Measurements from ENCODE around the gene BRI3BP.

The BRI3BP gene

GRCh38 chr12:124993626-124994436, at the start of gene BRI3BP:
Gene BRI3BP (plus strand): TSS chr12:124993645. CDS start chr12:124993791, 146 bp downstream.
- DNase-seq: no peak

DNA sequence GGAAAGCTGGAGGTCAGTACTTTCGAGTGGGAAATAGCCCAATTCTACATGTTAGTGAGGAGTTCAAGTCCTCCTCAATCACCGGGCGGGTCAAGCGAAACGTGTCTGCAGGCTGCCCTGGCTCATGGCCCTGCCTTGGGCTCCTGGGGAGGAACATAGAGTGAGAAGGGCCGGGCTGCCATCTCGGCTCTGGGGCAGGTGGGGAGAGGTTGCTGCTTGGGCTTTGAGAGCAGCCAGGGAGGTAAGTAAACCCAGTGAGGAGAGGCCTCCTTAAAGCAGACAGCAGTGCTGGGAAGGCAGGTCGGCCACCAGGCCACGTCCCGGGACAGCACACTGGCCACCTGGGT, 47.0 kb upstream of the BRI3BP start:
- DNase-seq: no peak

GRCh38 chr12:124947013-124947412, 46.4 kb upstream of the BRI3BP start:
- no peak for DNase-seq

DNA sequence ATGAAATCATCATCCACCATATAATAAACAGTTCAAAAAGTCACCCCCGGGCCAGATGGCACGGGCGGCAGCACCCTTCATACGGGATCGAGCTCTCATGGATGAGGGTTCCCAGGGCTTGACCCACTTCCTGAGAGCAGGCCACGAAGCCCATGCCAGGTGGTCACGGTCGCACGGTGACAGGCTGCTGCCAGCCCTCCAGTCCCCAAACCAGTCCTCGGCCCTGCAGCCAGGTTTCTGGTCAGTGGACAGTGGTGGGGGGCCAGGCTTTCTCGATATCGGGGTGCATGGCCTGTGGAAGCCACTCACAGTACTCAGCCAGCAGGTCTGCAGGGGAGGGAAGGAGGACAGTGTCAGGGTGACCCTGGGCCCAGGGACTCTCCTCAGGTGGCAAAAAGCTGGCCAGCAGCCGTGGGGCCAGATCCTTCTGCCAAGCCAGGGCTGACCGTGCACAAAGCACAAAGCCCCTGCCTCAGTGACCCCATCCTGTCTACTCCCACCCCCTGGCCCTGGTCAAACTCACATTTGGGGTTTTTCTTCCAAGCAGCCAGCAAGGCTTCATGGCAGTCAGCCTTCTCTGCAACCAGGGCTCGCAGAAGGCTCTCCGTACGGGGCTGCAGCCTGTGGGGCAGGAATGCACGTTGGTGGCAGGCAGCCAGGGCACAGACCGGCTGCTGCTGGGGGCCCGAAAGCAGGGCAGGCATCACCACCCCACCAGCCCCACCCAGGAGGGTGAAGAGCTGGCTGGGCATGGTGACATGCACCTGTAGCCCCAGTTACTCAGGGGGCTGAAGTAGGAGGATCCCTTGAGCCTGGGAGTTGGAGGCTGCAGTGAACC, 45.7 kb upstream of the BRI3BP start:
- no peak for DNase-seq

DNA sequence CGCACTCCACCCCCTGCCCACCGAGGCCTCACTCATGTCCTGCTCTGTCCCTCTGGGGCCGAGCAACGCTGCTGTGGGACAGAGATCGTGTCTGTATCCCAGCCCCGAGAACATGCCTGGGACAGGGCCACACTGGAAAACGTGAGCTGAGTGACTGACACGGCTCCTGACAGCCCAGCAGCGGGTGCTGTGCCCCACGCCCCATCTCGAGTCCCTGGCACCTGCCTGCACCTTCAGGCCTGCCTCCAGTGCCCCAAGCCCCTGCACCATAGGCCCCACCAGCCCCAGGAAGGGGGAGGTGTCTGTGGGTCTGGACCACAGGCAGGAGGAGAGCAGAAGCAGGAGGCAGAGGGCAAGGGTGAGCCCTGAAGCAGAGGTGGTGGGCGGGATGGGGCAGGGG, 44.4 kb upstream of the BRI3BP start:
- DNase-seq: no peak

GRCh38 chr12:124949779-124950728, 43.4 kb upstream of the BRI3BP start:
- DNase-seq: no peak

DNA sequence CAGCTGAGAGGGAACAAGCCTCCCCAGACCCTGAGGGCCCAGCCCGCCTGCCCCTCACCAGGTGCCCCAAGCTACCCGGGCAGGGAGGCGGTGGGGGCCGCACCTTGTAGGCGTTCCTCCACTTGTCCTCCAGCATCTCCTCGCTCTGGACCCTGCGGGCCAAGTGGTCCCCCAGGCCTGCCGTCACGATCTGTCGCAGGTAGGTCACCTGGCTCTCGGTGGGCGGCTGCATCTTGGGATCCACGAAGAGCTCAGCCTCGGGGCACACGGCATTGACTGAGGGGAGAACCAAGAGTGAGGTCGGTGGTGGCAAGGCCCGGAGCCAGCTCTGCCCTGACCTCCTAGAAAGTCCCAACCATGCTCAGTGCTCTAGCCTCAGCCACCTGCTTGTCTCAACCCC, 41.1 kb upstream of the BRI3BP start:
- DNase-seq: no peak

DNA sequence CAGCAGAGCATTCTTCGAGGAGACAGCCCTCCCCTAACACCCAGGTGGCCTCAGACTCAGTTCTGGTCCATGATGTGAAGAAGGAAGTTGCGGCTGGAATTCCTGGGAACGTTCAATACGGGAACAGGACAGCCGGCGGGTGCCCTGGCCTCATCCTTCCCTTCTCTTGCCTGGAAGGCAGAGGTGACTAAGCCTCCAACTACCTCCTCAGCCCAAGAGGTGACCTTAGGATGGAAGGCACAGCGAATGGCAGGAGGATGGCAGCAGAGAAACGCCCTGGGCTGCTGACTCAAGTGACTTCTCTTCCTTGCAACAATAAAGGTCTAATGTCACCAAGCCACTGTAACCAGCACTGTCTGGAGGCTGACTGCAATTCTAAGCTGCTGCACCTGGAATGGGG, 40.6 kb upstream of the BRI3BP start:
- no peak for DNase-seq

DNA sequence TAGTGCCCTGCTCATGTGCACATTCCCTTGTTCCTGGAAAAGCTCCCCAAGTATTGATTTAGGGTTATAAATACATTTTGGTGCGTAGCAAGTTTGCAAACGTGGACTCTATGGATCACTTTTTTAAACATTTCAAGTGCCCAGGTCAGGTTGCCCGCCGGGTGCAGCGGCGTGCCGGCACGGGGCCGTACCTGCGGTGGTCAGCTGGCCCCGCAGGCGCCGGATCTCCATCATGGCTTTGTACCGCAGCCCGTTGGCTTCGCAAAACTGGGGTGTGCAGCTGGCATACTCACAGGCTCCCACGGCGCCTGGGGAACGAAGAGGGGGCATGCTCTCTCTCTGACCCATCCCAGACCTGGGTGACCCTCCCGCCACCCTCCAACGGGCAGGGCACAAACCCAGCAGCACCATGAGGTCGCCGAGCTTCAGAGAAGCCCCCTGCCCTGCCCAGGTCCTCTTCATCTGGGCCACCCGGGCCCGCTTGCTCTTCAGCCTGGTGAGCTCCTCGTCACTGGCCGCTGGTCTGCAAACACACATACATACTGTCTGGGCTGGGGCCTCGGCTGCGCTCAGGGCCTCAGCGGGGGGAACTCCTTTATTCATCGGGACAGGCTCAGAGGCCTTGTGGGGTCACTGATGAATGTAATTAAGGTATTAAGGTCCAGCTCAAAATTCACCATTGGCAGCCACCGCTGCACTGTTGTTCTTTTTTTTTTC, 39.6 kb upstream of the BRI3BP start:
- no peak for DNase-seq

DNA sequence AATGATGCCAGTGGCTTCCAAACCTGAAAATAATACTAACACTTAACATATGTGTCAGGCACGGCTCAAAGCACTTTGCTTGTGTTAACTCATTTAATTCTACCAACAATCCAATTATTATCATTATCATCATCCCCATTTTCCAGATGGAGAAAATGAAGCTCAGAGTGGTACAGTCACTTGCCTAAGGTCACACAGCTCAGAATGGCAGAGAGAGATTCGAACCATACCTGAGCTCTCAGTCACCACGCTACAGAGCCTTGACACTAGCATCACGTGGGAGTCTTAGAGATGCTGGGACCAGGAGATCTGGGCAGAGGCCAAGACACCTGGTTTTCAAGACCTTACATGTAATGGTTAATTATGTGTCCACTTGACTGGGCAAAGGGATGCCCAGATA, 38.7 kb upstream of the BRI3BP start:
- no peak for DNase-seq

- DNase-seq: no peak
Measured at GRCh38 chr12:124956571-124956970, 36.9 kb upstream of the BRI3BP start.

DNA sequence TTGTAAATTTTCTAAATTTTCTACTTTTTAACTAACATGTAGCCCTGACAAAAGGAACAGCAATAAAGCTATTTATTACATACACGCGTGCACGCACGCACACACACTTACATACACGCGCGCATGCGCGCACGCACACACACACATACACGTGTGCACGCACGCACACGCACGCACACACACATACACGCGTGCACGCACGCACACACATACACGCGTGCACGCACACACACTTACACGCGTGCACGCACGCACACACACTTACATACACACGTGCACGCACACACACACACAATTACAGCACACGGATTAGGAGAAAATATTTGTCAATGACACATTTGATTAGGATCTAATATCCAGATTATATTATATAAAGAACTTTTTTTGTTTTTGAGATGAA, 32.4 kb upstream of the BRI3BP start:
- no peak for DNase-seq

- no peak for DNase-seq
Measured at GRCh38 chr12:124963211-124963610, 30.2 kb upstream of the BRI3BP start.

DNA sequence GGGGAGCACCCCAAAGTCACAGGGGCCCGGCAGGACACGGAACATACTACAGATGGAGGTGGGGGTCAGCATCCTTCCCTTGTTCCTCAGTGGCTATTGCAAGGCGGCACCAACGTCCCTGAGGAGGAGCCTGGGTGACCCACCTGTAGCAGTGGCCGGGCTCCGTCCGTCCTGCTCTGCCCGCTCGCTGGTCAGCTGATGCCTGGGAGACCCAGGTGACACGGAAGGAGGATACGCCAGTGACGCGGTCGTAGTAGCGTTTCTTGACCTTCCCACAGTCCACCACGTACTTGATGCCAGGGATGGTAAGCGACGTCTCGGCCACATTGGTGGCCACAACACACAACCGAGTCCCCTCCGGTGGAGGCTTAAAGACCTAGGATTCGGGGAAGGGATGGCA, 29.2 kb upstream of the BRI3BP start:
- DNase-seq: no peak

DNA sequence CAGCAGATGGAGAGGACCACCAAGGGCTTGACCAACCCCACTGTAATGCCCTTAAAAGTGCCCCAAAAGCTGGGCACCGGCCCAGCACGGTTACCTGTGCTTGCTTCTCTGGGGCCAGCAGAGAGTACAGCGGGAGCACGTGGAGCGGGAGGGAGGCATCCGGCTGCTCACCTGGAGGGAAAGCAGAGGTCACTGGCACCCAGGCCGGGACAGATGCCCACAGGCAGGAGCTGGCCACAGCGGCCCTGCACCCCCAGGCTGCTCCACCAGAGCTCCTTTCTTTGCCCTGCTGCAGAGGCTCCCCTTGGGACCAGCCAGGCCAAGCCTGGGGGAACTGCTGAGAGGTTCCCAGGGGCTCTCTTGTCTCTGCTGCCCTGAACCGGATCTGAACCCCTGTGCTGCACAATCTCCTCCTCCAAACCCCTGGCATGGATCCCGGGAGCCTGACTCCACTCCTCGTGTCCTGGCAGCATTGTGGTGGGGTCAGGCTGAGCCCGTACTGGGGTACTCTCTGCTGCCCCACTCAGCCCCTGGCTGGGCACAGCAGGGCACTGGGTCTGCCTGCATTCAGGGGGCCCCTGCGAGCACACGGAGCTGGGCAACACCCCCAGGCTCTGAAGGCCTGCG, 28.5 kb upstream of the BRI3BP start:
- no peak for DNase-seq

GRCh38 chr12:124967016-124967739, 26.3 kb upstream of the BRI3BP start:
- no peak for DNase-seq

DNA sequence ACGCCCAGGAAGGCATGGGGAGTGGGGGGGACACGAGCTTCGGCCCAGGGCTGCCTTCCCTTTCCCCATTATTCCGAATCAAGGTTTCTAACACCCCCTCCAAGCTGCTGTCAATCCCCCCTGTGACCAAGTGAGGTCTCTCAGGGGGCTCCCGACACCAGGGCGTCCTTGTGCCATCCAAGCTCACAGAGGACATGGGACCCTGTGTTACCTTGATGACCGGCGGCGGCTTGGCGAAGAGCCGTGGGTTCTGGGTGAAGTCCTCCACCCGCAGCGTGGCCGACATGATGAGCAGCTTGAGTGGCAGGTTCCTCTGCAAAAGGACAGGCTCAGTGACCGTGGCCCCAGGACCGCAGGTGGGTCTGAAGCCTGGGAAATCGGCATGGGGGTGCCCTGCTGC, 24.8 kb upstream of the BRI3BP start:
- DNase-seq: no peak

- DNase-seq: no peak
Measured at GRCh38 chr12:124970647-124971402, 22.6 kb upstream of the BRI3BP start.

DNA sequence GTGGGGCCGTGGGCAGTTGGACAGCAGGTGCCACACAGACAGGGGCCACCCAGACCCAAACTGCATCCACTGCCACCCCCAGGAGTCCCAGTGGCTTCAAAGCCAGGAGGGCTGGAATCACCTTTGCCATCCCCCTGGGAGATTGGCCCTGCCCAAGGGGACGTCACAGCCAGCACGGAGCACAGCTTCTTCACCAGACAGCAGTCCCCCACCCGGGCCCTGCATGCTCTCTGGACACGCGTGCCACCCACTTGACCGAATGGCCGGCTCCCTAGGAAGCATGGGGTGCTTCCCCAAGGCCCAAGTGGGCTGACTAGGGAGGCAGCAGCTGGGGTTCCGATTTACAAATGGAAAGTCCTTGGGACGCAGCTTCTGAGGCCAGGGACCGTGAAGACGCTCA, 21.8 kb upstream of the BRI3BP start:
- DNase-seq: no peak

DNA sequence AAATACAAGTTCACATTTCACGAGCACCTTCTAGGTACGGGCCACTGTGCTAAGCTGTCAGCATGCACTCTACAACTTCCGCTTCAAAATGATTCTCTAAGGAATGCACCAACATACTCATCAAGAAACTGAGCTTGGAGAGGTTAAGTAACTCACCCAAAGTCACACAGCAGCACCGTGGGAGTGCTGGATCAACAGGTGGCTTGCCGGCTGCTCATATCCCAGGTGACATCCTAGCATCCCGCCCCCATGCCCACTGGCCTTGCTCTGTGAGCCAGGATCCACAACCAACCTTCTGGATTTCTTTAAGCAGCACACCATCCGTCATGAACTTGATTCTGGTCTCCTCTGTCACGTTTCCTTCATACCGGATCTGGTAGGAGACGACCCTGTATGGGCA, 21.2 kb upstream of the BRI3BP start:
- no peak for DNase-seq

- DNase-seq: no peak
Measured at GRCh38 chr12:124975276-124975675, 18.2 kb upstream of the BRI3BP start.

All from NCI-H1694 (cell line).